Caco-2 (cell line): ENCODE measurements around the gene DAB2IP. TPM values are rescaled to one million over a fixed set of nuclear protein-coding genes. Genes with fewer than 3 reads are reported as not detected.

Experiments
- BruUV-seq: library from RNA; stranded (reverse); fragments of 400-500 nt; replicated peaks from 2 replicates; lab custom pipeline; 2021; lab: Mats Ljungman, UMichigan
- CTCF ChIA-PET: fragments of 300-600 bp; sonication (Branson Sonifier 250); formaldehyde crosslinking; loops from one replicate; lab custom pipeline; 2022; ENCODE audit warnings: antibody characterized with exemption; lab: Charles Lee
- POLR2A ChIA-PET: fragments of 300-600 bp; sonication (Branson Sonifier 250); formaldehyde crosslinking; loops from one replicate; lab custom pipeline; 2022; ENCODE audit warnings: antibody characterized with exemption; lab: Charles Lee
- DNase-seq, 2 experiments: peaks; one replicate each; pipeline versions ENCODE4 v3.0.0 to v3.0.0-alpha.2; 2020 to 2022
- H3K27me3 ChIP-seq: replicated peaks from 2 replicates; pipeline ENCODE4 v1.6.0; 2011; ENCODE audit warnings: low read length; ENCODE audit not compliant: control insufficient read depth, insufficient read depth
- H3K36me3 ChIP-seq: 2 replicates; pipeline ENCODE4 v1.5.1; 2011; ENCODE audit warnings: low read length; ENCODE audit not compliant: control insufficient read depth, insufficient read depth
- H3K4me1 ChIP-seq: fragments of 250-450 bp; sonication (Bioruptor Pico); 2 replicates; pipeline ENCODE4 v1.5.1; 2020; ENCODE audit warnings: mild to moderate bottlenecking
- H3K4me3 ChIP-seq: 2 replicates; pipeline ENCODE4 v1.5.1; 2011; ENCODE audit warnings: low read depth, mild to moderate bottlenecking, control low read depth, low read length
- H3K9me3 ChIP-seq: fragments of 250-450 bp; sonication (Bioruptor Pico); 2 replicates; pipeline ENCODE4 v1.5.1; 2020; ENCODE audit warnings: mild to moderate bottlenecking, moderate library complexity
- H3K27ac Mint-ChIP-seq: one replicate; pipeline ENCODE4 v1.8.0; 2022; ENCODE audit warnings: mixed read lengths; ENCODE audit not compliant: unreplicated experiment
- H3K27me3 Mint-ChIP-seq: one replicate; pipeline ENCODE4 v1.8.0; 2022; ENCODE audit warnings: mixed read lengths; ENCODE audit not compliant: insufficient read depth, unreplicated experiment
- H3K36me3 Mint-ChIP-seq: one replicate; pipeline ENCODE4 v1.8.0; 2022; ENCODE audit warnings: mild to moderate bottlenecking, mixed read lengths; ENCODE audit not compliant: insufficient read depth, unreplicated experiment
- H3K4me1 Mint-ChIP-seq: one replicate; pipeline ENCODE4 v1.8.0; 2022; ENCODE audit warnings: low read depth, mixed read lengths; ENCODE audit not compliant: unreplicated experiment
- H3K4me3 Mint-ChIP-seq: one replicate; pipeline ENCODE4 v1.8.0; 2022; ENCODE audit warnings: mild to moderate bottlenecking, moderate library complexity, mixed read lengths; ENCODE audit not compliant: unreplicated experiment
- H3K9me3 Mint-ChIP-seq: one replicate; pipeline ENCODE4 v1.8.0; 2022; ENCODE audit warnings: mixed read lengths; ENCODE audit not compliant: unreplicated experiment
- intact Hi-C: fragments of 100-400 bp; cut with micrococcal nuclease; formaldehyde crosslinking; loops from one replicate; pipeline ENCODE4 v1.10.0; 2022; ENCODE audit not compliant: unreplicated experiment
- total RNA-seq: library from RNA; stranded (reverse); gene quantifications from 2 replicates; pipeline ENCODE4 v1.2.3, GENCODE V29; 2022
- TF ChIP-seq, protein P1 (sequence below), 2 experiments: fragments of 200-600 bp in 1 of 2; IDR thresholded peaks; 1 replicate in 1 of 2; 2 replicates in 1 of 2; pipeline versions ENCODE4 v1.5.1 to v1.8.0; 2011 to 2022; ENCODE audit warnings: antibody characterized with exemption in 1 of 2, control low read depth in 1 of 2, inconsistent platforms in 1 of 2, low read depth in 1 of 2, low read length in 1 of 2, mild to moderate bottlenecking in 1 of 2, moderate library complexity in 1 of 2; ENCODE audit not compliant: insufficient read depth in 1 of 2, severe bottlenecking in 1 of 2, unreplicated experiment in 1 of 2

Gene DAB2IP
- total RNA-seq, 1 experiment from 2014 or later, result 26.0 TPM

DNA sequence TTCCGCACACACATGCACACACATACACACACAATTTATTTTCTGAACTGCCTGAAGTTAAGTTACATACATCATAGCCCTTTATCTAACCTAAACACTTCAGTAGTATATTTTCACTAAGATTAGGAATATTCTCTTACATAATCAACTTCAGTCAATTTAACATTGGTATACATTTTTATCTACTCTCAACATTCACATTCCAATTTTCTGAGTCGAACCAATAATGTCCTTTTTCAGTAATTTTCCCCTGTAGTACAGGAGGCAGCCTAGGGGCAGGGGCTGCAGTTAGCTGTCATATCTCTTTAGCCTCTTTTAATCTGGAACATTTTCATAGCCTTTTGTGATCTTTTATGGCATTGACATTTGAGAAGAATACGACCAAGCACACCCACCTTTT, 150.1 kb downstream of the DAB2IP start:
- Histone ChIP-seq H3K4me3 (no peak overlapping the region), H3K4me1 (no peaks in the 10 kb centered on the region), H3K36me3 (no peaks in the 10 kb centered on the region), H3K9me3 (no peaks in the 10 kb centered on the region), H3K27me3 (no peaks in the 10 kb centered on the region; the same call in 1 of the 2 replicates)
- no peak overlapping the region for H3K27ac Mint-ChIP-seq
- H3K4me3 Mint-ChIP-seq, result no peak overlapping the region
- H3K4me1 Mint-ChIP-seq, result no peaks in the 10 kb centered on the region
- POLR2A ChIA-PET, result no interaction called here
- H3K9me3 Mint-ChIP-seq, result no peaks in the 10 kb centered on the region
- no peaks in the 10 kb centered on the region for H3K36me3 Mint-ChIP-seq
- intact Hi-C loops, result loop anchor here (5.0 kb wide), 1 partner anchor 966 kb away; no protein-coding TSS in a partner anchor
- no peak for DNase-seq
- H3K27me3 Mint-ChIP-seq, result peaks cover 9% of the 10 kb centered on the region
- BruUV-seq, result no TSS peak
- CTCF ChIA-PET, result no interaction called here
- TF ChIP-seq, protein P1, sequence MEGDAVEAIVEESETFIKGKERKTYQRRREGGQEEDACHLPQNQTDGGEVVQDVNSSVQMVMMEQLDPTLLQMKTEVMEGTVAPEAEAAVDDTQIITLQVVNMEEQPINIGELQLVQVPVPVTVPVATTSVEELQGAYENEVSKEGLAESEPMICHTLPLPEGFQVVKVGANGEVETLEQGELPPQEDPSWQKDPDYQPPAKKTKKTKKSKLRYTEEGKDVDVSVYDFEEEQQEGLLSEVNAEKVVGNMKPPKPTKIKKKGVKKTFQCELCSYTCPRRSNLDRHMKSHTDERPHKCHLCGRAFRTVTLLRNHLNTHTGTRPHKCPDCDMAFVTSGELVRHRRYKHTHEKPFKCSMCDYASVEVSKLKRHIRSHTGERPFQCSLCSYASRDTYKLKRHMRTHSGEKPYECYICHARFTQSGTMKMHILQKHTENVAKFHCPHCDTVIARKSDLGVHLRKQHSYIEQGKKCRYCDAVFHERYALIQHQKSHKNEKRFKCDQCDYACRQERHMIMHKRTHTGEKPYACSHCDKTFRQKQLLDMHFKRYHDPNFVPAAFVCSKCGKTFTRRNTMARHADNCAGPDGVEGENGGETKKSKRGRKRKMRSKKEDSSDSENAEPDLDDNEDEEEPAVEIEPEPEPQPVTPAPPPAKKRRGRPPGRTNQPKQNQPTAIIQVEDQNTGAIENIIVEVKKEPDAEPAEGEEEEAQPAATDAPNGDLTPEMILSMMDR (IDR thresholded peaks at IDR 0.05; ENCODE audit: insufficient read depth in 1 of 2, low read depth in 1 of 2, low read length in 1 of 2, severe bottlenecking in 1 of 2, unreplicated experiment in 1 of 2), result no peak

DNA sequence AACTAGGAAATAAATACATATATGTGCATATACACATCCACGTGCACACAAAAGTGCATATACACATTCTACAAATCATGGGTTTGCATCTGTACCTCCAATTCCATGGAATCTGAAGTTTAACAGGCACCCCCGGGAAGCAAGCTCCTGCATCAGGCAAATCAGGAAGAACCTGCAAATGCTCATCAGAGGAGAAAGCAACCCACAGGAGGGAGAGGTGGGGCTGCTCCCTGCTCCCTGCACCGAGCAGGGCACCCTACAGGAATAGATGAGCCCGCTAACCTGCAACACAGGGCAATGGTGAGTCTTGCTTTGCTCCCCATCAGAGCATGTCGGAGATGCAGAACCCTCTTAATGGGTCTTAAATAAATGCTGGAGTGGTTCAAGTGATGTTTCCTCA, 151.3 kb downstream of the DAB2IP start:
- CTCF ChIA-PET, result interaction anchor here (0.6 kb wide), 1 partner anchor 114 kb away, joined by 4 read pairs; no protein-coding TSS in a partner anchor
- Mint-ChIP-seq H3K27ac (no peak overlapping the region), H3K4me3 (no peak overlapping the region), H3K27me3 (peaks cover 9% of the 10 kb centered on the region), H3K4me1 (no peaks in the 10 kb centered on the region), H3K36me3 (no peaks in the 10 kb centered on the region), H3K9me3 (no peaks in the 10 kb centered on the region)
- POLR2A ChIA-PET, result no interaction called here
- Histone ChIP-seq H3K4me1 (no peaks in the 10 kb centered on the region), H3K36me3 (no peaks in the 10 kb centered on the region), H3K27me3 (no peaks in the 10 kb centered on the region; the same call in 1 of the 2 replicates), H3K4me3 (no peak overlapping the region), H3K9me3 (no peaks in the 10 kb centered on the region)
- no TSS peak for BruUV-seq
- intact Hi-C loops, result loop anchor here (5.0 kb wide), 1 partner anchor 965 kb away; no protein-coding TSS in a partner anchor
- TF ChIP-seq, protein P1 (IDR thresholded peaks at IDR 0.05; ENCODE audit: insufficient read depth in 1 of 2, low read depth in 1 of 2, low read length in 1 of 2, severe bottlenecking in 1 of 2, unreplicated experiment in 1 of 2), result no peak
- DNase-seq, result no peak

DNA sequence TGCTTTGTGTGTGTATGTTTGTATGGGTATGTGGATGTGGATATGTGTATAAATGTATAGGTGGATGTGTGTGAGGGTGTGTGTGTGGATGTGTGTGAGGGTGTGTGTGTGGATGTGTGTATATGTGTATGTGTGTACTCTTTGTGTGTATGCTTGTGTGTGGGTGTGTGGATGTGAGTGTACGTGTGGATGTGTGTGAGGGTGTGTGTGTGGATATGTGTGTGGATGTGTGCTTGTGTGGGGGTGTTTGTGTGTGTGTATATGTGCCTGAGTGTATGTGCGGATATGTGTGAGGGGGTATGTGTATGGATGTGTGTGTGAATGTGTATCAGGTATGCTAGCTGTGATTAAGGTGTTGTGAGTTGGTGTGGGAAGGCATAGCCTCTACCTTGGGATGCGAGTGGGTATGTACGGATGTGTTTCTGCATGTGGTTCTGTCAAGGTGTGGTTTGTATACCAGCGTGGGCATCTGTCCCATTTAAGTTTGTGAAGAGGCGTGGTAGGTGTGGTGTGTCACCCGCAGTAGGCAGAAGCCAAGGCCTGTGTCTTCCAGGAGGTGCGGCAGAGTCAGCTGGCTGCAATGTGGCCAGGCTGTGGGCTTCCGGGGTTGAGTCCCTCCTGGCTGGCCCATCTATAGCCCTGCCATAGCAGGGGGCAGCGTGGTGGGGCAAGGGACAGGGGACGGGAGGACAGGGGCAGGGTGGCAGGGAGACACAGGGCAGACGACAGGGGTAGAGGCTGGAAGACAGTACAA, 155.8 kb downstream of the DAB2IP start:
- Histone ChIP-seq H3K4me1 (no peaks in the 10 kb centered on the region), H3K9me3 (no peaks in the 10 kb centered on the region), H3K4me3 (no peak overlapping the region), H3K36me3 (no peaks in the 10 kb centered on the region), H3K27me3 (no peaks in the 10 kb centered on the region; the same call in 1 of the 2 replicates)
- H3K9me3 Mint-ChIP-seq, result no peaks in the 10 kb centered on the region
- DNase-seq, result no peak
- no TSS peak for BruUV-seq
- H3K36me3 Mint-ChIP-seq, result no peaks in the 10 kb centered on the region
- intact Hi-C loops, result no loop called here
- H3K27ac Mint-ChIP-seq, result no peak overlapping the region
- ChIA-PET POLR2A (no interaction called here), CTCF (no interaction called here)
- no peaks in the 10 kb centered on the region for H3K4me1 Mint-ChIP-seq
- TF ChIP-seq, protein P1 (IDR thresholded peaks at IDR 0.05; ENCODE audit: insufficient read depth in 1 of 2, low read depth in 1 of 2, low read length in 1 of 2, severe bottlenecking in 1 of 2, unreplicated experiment in 1 of 2), result no peak
- H3K27me3 Mint-ChIP-seq, result peaks cover 5% of the 10 kb centered on the region
- H3K4me3 Mint-ChIP-seq, result no peak overlapping the region
